Measurements from ENCODE around the gene NHEJ1. TPM values are rescaled to one million over a fixed set of nuclear protein-coding genes. Genes with fewer than 3 reads are reported as not detected.
A peak's percentile ranks its signal among the peaks of the same experiment; 100 is the strongest.

The NHEJ1 gene
- total and polyA plus RNA-seq, 2 of the 13 experiments (the other 11 are each of a cell fraction or from before 2014, with no cell fraction given), result 30.0 to 30.7 TPM

GRCh38 chr2:219116776-219117646, 43.6 kb downstream of the NHEJ1 start (continued):
- TF ChIP-seq ZBTB40 (IDR thresholded peaks at IDR 0.05) (no peak), ZBTB40 (CRISPR knock-in tag; IDR thresholded peaks at IDR 0.05) (peak; percentile 34; the same call in 1 of the 2 replicates), RXRB (CRISPR knock-in tag; IDR thresholded peaks at IDR 0.05; ENCODE audit: borderline replicate concordance) (peak; percentile 61; the same call in 1 of the 2 replicates), TFAP4 (IDR thresholded peaks at IDR 0.05; ENCODE audit: borderline replicate concordance, low read depth) (peak; percentile 74; the same call in 1 of the 2 replicates), IKZF5 (CRISPR knock-in tag; IDR thresholded peaks at IDR 0.05) (peak; percentile 59; the same call in 1 of the 2 replicates), TEF (CRISPR knock-in tag; IDR thresholded peaks at IDR 0.05) (no peak), MXD3 (CRISPR knock-in tag; IDR thresholded peaks at IDR 0.05) (no peak), KDM3A (CRISPR knock-in tag; IDR thresholded peaks at IDR 0.05; ENCODE audit: low read depth) (0 out of 2 replicates have a peak, but pooled peaks have one; percentile 19), ZBTB39 (CRISPR knock-in tag; IDR thresholded peaks at IDR 0.05) (peak; percentile 72; the same call in 1 of the 2 replicates), ZBTB33 (CRISPR knock-in tag; IDR thresholded peaks at IDR 0.05) (no peak)

Measured in HepG2 (cell line).